NCI-H146 (cell line): ENCODE results near the gene GRPEL1.
"Not testable (repeated sequence)": the region's sequence is repeated elsewhere in the genome, so short reads cannot be mapped to it uniquely, and the experiment has no call there.

Source experiments
- DNase-seq: peaks from one replicate; lab custom pipeline; 2025; lab: John Stamatoyannopoulos, UW

Gene GRPEL1

GRCh38 chr4:7092026-7092425 lies 24.2 kb upstream of the GRPEL1 start:
- no peak for DNase-seq

GRCh38 chr4:7089213-7089986 lies 21.5 kb upstream of the GRPEL1 start:
- DNase-seq: no peak

GRCh38 chr4:7087036-7087435 lies 19.2 kb upstream of the GRPEL1 start:
- DNase-seq: no peak

GRCh38 chr4:7086384-7086783 lies 18.5 kb upstream of the GRPEL1 start:
- no peak for DNase-seq

GRCh38 chr4:7084564-7084961 lies 16.7 kb upstream of the GRPEL1 start:
- DNase-seq: not testable (repeated sequence)

- DNase-seq: no peak
These were observed 16.0 kb upstream of the GRPEL1 start for GRCh38 chr4:7083597-7084563.

GRCh38 chr4:7079909-7080308 lies 12.0 kb upstream of the GRPEL1 start:
- DNase-seq: not testable (repeated sequence)

GRCh38 chr4:7079483-7079882 lies 11.6 kb upstream of the GRPEL1 start:
- not testable (repeated sequence) for DNase-seq

- DNase-seq: no peak
These were observed 10.2 kb upstream of the GRPEL1 start for GRCh38 chr4:7078025-7078424.

- no peak for DNase-seq
These were observed 9.5 kb upstream of the GRPEL1 start for GRCh38 chr4:7077371-7077770.

- no peak for DNase-seq
These were observed 8.8 kb upstream of the GRPEL1 start for GRCh38 chr4:7076696-7077082.

- peak; percentile 2 for DNase-seq
These were observed 8.3 kb upstream of the GRPEL1 start for GRCh38 chr4:7075962-7076695.

GRCh38 chr4:7074426-7074825 lies 6.6 kb upstream of the GRPEL1 start:
- no peak for DNase-seq

- DNase-seq: peak; percentile 50
These were observed 5.9 kb upstream of the GRPEL1 start for GRCh38 chr4:7073526-7074390.

- DNase-seq: no peak
These were observed 5.2 kb upstream of the GRPEL1 start for GRCh38 chr4:7073059-7073458.

GRCh38 chr4:7070729-7071511 lies 3.1 kb upstream of the GRPEL1 start:
- DNase-seq: peak; percentile 78

- DNase-seq: peak; percentile 15
These were observed 1.0 kb upstream of the GRPEL1 start for GRCh38 chr4:7068883-7069282.

GRCh38 chr4:7068279-7068842 lies 497 bp upstream of the GRPEL1 start:
- no peak for DNase-seq

GRCh38 chr4:7067126-7067451 lies 775 bp downstream of the GRPEL1 start:
- no peak for DNase-seq

GRCh38 chr4:7066493-7066892 lies 1.4 kb downstream of the GRPEL1 start:
- DNase-seq: no peak
